BLaER1 (cell line): Measurements from ENCODE around the gene CTPS1.
A peak's percentile ranks its signal among the peaks of the same experiment; 100 is the strongest.

Experiments used
- H3K27ac ChIP-seq: shearing (Covaris generic); formaldehyde crosslinking; 2 replicates; pipeline ENCODE4 v1.8.1; 2022
- H3K27me3 ChIP-seq: shearing (Covaris generic); formaldehyde crosslinking; 2 replicates; pipeline ENCODE4 v1.8.1; 2022
- H3K36me3 ChIP-seq: shearing (Covaris generic); formaldehyde crosslinking; 2 replicates; pipeline ENCODE4 v1.8.1; 2022
- H3K4me1 ChIP-seq: shearing (Covaris generic); formaldehyde crosslinking; 2 replicates; pipeline ENCODE4 v1.8.1; 2022
- H3K4me2 ChIP-seq: shearing (Covaris generic); formaldehyde crosslinking; 2 replicates; pipeline ENCODE4 v1.8.1; 2022
- H3K4me3 ChIP-seq: shearing (Covaris generic); formaldehyde crosslinking; 2 replicates; pipeline ENCODE4 v1.8.1; 2022
- H3K9ac ChIP-seq: shearing (Covaris generic); formaldehyde crosslinking; 2 replicates; pipeline ENCODE4 v1.8.1; 2022
- H3K9me3 ChIP-seq: shearing (Covaris generic); formaldehyde crosslinking; 2 replicates; pipeline ENCODE4 v1.8.1; 2022
- H4K20me1 ChIP-seq: shearing (Covaris generic); formaldehyde crosslinking; 2 replicates; pipeline ENCODE4 v1.8.1; 2022
- Cebpa-rat ChIP-seq: shearing (Covaris generic); IDR thresholded peaks from 2 replicates; pipeline ENCODE4 v1.8.1; 2022

The CTPS1 gene

GRCh38 chr1:40981691-40982448 lies 2.4 kb downstream of the CTPS1 start:
- peak overlapping the region; percentile 96 for H3K4me2 ChIP-seq
- TF ChIP-seq Cebpa-rat, result no peak
- H4K20me1 ChIP-seq, result peaks cover 31% of the 10 kb centered on the region
- peak overlapping the region; percentile 100 for H3K27ac ChIP-seq
- peak overlapping the region; percentile 99 for H3K9ac ChIP-seq
- H3K36me3 ChIP-seq, result peaks cover 46% of the 10 kb centered on the region
- H3K4me1 ChIP-seq, result peaks cover 68% of the 10 kb centered on the region
- no peaks in the 10 kb centered on the region for H3K9me3 ChIP-seq
- peak overlapping the region; percentile 93 for H3K4me3 ChIP-seq
- no peaks in the 10 kb centered on the region for H3K27me3 ChIP-seq

GRCh38 chr1:40982721-40983120 lies 3.2 kb downstream of the CTPS1 start:
- H3K4me3 ChIP-seq, result no peak overlapping the region; the same call in 1 of the 2 replicates
- no peak for TF ChIP-seq Cebpa-rat
- peaks cover 31% of the 10 kb centered on the region for H4K20me1 ChIP-seq
- H3K4me1 ChIP-seq, result peaks cover 75% of the 10 kb centered on the region
- no peaks in the 10 kb centered on the region for H3K27me3 ChIP-seq
- H3K4me2 ChIP-seq, result peak overlapping the region; percentile 96
- H3K9ac ChIP-seq, result 0 out of 2 replicates have a peak overlapping the region, but pooled peaks have one; percentile 99
- H3K27ac ChIP-seq, result peak overlapping the region; percentile 56
- H3K9me3 ChIP-seq, result no peaks in the 10 kb centered on the region
- peaks cover 54% of the 10 kb centered on the region for H3K36me3 ChIP-seq

- TF ChIP-seq Cebpa-rat, result no peak
- no peaks in the 10 kb centered on the region for H3K9me3 ChIP-seq
- H3K4me3 ChIP-seq, result no peak overlapping the region
- H3K36me3 ChIP-seq, result peaks cover 60% of the 10 kb centered on the region
- peaks cover 75% of the 10 kb centered on the region for H3K4me1 ChIP-seq
- H3K9ac ChIP-seq, result peak overlapping the region; percentile 99; the same call in 1 of the 2 replicates
- H4K20me1 ChIP-seq, result peaks cover 31% of the 10 kb centered on the region
- no peaks in the 10 kb centered on the region for H3K27me3 ChIP-seq
- H3K4me2 ChIP-seq, result peak overlapping the region; percentile 96
- peak overlapping the region; percentile 84 for H3K27ac ChIP-seq
Observed at GRCh38 chr1:40983286-40983685, 3.8 kb downstream of the CTPS1 start.

GRCh38 chr1:40984066-40984465 lies 4.6 kb downstream of the CTPS1 start:
- Histone ChIP-seq H3K4me1 (peaks cover 71% of the 10 kb centered on the region), H4K20me1 (peaks cover 31% of the 10 kb centered on the region), H3K9ac (peak overlapping the region; percentile 60; the same call in 1 of the 2 replicates), H3K27me3 (no peaks in the 10 kb centered on the region), H3K27ac (peak overlapping the region; percentile 84), H3K4me3 (peak overlapping the region; percentile 19; the same call in 1 of the 2 replicates), H3K9me3 (no peaks in the 10 kb centered on the region), H3K36me3 (peaks cover 68% of the 10 kb centered on the region), H3K4me2 (peak overlapping the region; percentile 96)
- TF ChIP-seq Cebpa-rat, result no peak

GRCh38 chr1:40984531-40984930 lies 5.0 kb downstream of the CTPS1 start:
- Histone ChIP-seq H3K4me1 (peaks cover 68% of the 10 kb centered on the region), H3K9ac (peak overlapping the region; percentile 60), H4K20me1 (peaks cover 31% of the 10 kb centered on the region), H3K27ac (peak overlapping the region; percentile 84), H3K4me3 (peak overlapping the region; percentile 19; the same call in 1 of the 2 replicates), H3K36me3 (peaks cover 72% of the 10 kb centered on the region), H3K4me2 (peak overlapping the region; percentile 96), H3K27me3 (no peaks in the 10 kb centered on the region), H3K9me3 (no peaks in the 10 kb centered on the region)
- TF ChIP-seq Cebpa-rat, result no peak

GRCh38 chr1:40985161-40985560 lies 5.7 kb downstream of the CTPS1 start:
- H3K9me3 ChIP-seq, result no peaks in the 10 kb centered on the region
- peaks cover 68% of the 10 kb centered on the region for H3K4me1 ChIP-seq
- no peak for TF ChIP-seq Cebpa-rat
- peaks cover 79% of the 10 kb centered on the region for H3K36me3 ChIP-seq
- H3K4me2 ChIP-seq, result peak overlapping the region; percentile 96
- peaks cover 31% of the 10 kb centered on the region for H4K20me1 ChIP-seq
- no peak overlapping the region; the same call in 1 of the 2 replicates for H3K4me3 ChIP-seq
- peak overlapping the region; percentile 84 for H3K27ac ChIP-seq
- H3K9ac ChIP-seq, result peak overlapping the region; percentile 60
- H3K27me3 ChIP-seq, result no peaks in the 10 kb centered on the region

GRCh38 chr1:40985875-40986274 lies 6.4 kb downstream of the CTPS1 start:
- no peaks in the 10 kb centered on the region for H3K9me3 ChIP-seq
- H3K9ac ChIP-seq, result peak overlapping the region; percentile 60
- no peak for TF ChIP-seq Cebpa-rat
- peaks cover 26% of the 10 kb centered on the region for H4K20me1 ChIP-seq
- peaks cover 67% of the 10 kb centered on the region for H3K4me1 ChIP-seq
- H3K27me3 ChIP-seq, result no peaks in the 10 kb centered on the region
- H3K4me2 ChIP-seq, result peak overlapping the region; percentile 96
- H3K4me3 ChIP-seq, result no peak overlapping the region; the same call in 1 of the 2 replicates
- peaks cover 86% of the 10 kb centered on the region for H3K36me3 ChIP-seq
- peak overlapping the region; percentile 84 for H3K27ac ChIP-seq

- H3K4me3 ChIP-seq, result no peak overlapping the region; the same call in 1 of the 2 replicates
- H3K36me3 ChIP-seq, result peaks cover 91% of the 10 kb centered on the region
- no peaks in the 10 kb centered on the region for H3K9me3 ChIP-seq
- no peak for TF ChIP-seq Cebpa-rat
- H3K27ac ChIP-seq, result peak overlapping the region; percentile 84
- peaks cover 22% of the 10 kb centered on the region for H4K20me1 ChIP-seq
- H3K4me2 ChIP-seq, result peak overlapping the region; percentile 96
- peaks cover 62% of the 10 kb centered on the region for H3K4me1 ChIP-seq
- H3K27me3 ChIP-seq, result no peaks in the 10 kb centered on the region
- H3K9ac ChIP-seq, result peak overlapping the region; percentile 60
Observed at GRCh38 chr1:40986328-40986783, 6.9 kb downstream of the CTPS1 start.

- TF ChIP-seq Cebpa-rat, result no peak
- H3K9ac ChIP-seq, result peak overlapping the region; percentile 60; the same call in 1 of the 2 replicates
- H3K4me1 ChIP-seq, result peaks cover 56% of the 10 kb centered on the region
- peaks cover 19% of the 10 kb centered on the region for H4K20me1 ChIP-seq
- H3K36me3 ChIP-seq, result peaks cover 95% of the 10 kb centered on the region
- H3K4me2 ChIP-seq, result peak overlapping the region; percentile 96
- H3K9me3 ChIP-seq, result no peaks in the 10 kb centered on the region
- no peaks in the 10 kb centered on the region for H3K27me3 ChIP-seq
- no peak overlapping the region for H3K4me3 ChIP-seq
- H3K27ac ChIP-seq, result peak overlapping the region; percentile 84
Observed at GRCh38 chr1:40986956-40987355, 7.5 kb downstream of the CTPS1 start.
